Femur (tissue), 1 donor: ENCODE results near the gene NT5C3A.
"Not testable (repeated sequence)": the region's sequence is repeated elsewhere in the genome, so short reads cannot be mapped to it uniquely, and the experiment has no call there.

Experiments used
- DNase-seq: peaks from one replicate; pipeline ENCODE4 v3.0.0-alpha.2; 2017

The NT5C3A gene

GRCh38 chr7:33040803-33041516, 21.6 kb downstream of the NT5C3A start:
- DNase-seq = no peak

GRCh38 chr7:33039903-33040292, 22.7 kb downstream of the NT5C3A start:
- no peak for DNase-seq

GRCh38 chr7:33039257-33039902, 23.2 kb downstream of the NT5C3A start:
- no peak for DNase-seq

GRCh38 chr7:33038639-33039038, 23.9 kb downstream of the NT5C3A start:
- DNase-seq = no peak

GRCh38 chr7:33035776-33036175, 26.8 kb downstream of the NT5C3A start:
- DNase-seq = no peak

GRCh38 chr7:33024189-33024757, 38.3 kb downstream of the NT5C3A start:
- DNase-seq = no peak

- DNase-seq = no peak
These were observed 50.2 kb downstream of the NT5C3A start for GRCh38 chr7:33012364-33012763.

GRCh38 chr7:33009734-33010133, 52.8 kb downstream of the NT5C3A start:
- DNase-seq = no peak

GRCh38 chr7:33005690-33006089, 56.9 kb downstream of the NT5C3A start:
- not testable (repeated sequence) for DNase-seq

- DNase-seq = not testable (repeated sequence)
These were observed 57.4 kb downstream of the NT5C3A start for GRCh38 chr7:33005193-33005592.

GRCh38 chr7:33004104-33004616, 58.4 kb downstream of the NT5C3A start:
- DNase-seq = not testable (repeated sequence)

GRCh38 chr7:33003111-33003510, 59.5 kb downstream of the NT5C3A start:
- not testable (repeated sequence) for DNase-seq

- not testable (repeated sequence) for DNase-seq
These were observed 63.2 kb downstream of the NT5C3A start for GRCh38 chr7:32999380-32999779.

GRCh38 chr7:32998361-32999171, 64.0 kb downstream of the NT5C3A start:
- DNase-seq = peak; percentile 60

- DNase-seq = not testable (repeated sequence)
These were observed 64.6 kb downstream of the NT5C3A start for GRCh38 chr7:32997956-32998355.

- DNase-seq = not testable (repeated sequence)
These were observed 69.8 kb downstream of the NT5C3A start for GRCh38 chr7:32992750-32993149.

GRCh38 chr7:32991975-32992700, 70.4 kb downstream of the NT5C3A start:
- DNase-seq = not testable (repeated sequence)

- DNase-seq = not testable (repeated sequence)
These were observed 71.4 kb downstream of the NT5C3A start for GRCh38 chr7:32991068-32991585.

- not testable (repeated sequence) for DNase-seq
These were observed 74.4 kb downstream of the NT5C3A start for GRCh38 chr7:32988148-32988547.

- DNase-seq = not testable (repeated sequence)
These were observed 82.7 kb downstream of the NT5C3A start for GRCh38 chr7:32979902-32980301.

GRCh38 chr7:32979246-32979645, 83.3 kb downstream of the NT5C3A start:
- not testable (repeated sequence) for DNase-seq

- not testable (repeated sequence) for DNase-seq
These were observed 85.4 kb downstream of the NT5C3A start for GRCh38 chr7:32977159-32977558.
